ENCODE measurements around the gene AP3D1. TPM values are rescaled to one million over a fixed set of nuclear protein-coding genes. Genes with fewer than 3 reads are reported as not detected.

Gene AP3D1
- total RNA-seq, 2 experiments from 2014 or later = 41.8 to 41.9 TPM

DNA sequence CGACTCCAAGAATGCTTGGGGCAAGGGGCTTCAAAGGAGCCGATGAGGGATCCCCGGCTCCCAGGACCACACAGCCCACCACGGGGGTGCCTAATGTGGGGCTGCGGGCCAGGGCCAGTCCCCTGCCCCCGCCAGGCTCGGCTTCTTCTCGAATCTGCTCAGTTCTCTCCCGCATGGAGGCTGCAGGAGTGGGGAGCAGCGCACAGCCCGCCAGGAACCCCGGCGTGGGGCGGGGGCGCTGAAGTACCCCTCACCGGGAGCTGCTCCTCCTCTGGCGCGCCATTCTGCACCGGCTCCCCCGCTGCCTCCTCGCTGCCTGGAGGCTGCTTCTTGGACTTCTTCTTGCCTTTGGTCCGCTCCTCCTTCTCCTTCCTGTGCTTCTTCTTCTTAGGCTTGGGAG, 39.9 kb downstream of the AP3D1 start:
- Mint-ChIP-seq H3K9me3 (no peaks in the 10 kb centered on the region), H3K27me3 (no peaks in the 10 kb centered on the region), H3K36me3 (ENCODE audit: low read depth) (peaks cover 67% of the 10 kb centered on the region), H3K4me3 (no peak overlapping the region), H3K27ac (no peak overlapping the region), H3K4me1 (ENCODE audit: low read depth) (no peaks in the 10 kb centered on the region)
- H3K4me3 ChIP-seq (ENCODE audit: low read length) = no peak overlapping the region
- H3K27ac ChIP-seq (ENCODE audit: low read depth in 1 of 2, low read length in 2 of 2) = no peak overlapping the region
- DNase-seq (no peak), ATAC-seq (ENCODE audit: poor library complexity) (no peak)
- no peak for TF ChIP-seq CTCF (IDR thresholded peaks at IDR 0.05)
- POLR2A ChIA-PET = no interaction called here
- H3K27me3 ChIP-seq (ENCODE audit: control insufficient read depth in 1 of 2, insufficient read depth in 2 of 2, low read length in 2 of 2) = no peaks in the 10 kb centered on the region
- H3K4me1 ChIP-seq (ENCODE audit: insufficient read depth, low read length) = peaks cover 11% of the 10 kb centered on the region
- intact Hi-C loops (cut with DNase I, micrococcal nuclease) = no loop called here
- CTCF ChIA-PET = no interaction called here
- peaks cover 92% of the 10 kb centered on the region for H3K36me3 ChIP-seq (ENCODE audit: insufficient read depth, low read length)
- no peaks in the 10 kb centered on the region for H3K9me3 ChIP-seq (ENCODE audit: control insufficient read depth in 1 of 2, insufficient read depth in 1 of 2, low read length in 2 of 2)

- CTCF ChIA-PET = no interaction called here
- H3K36me3 Mint-ChIP-seq (ENCODE audit: low read depth) = peaks cover 68% of the 10 kb centered on the region
Measured at GRCh38 chr19:2110822-2111221, 40.5 kb downstream of the AP3D1 start.

DNA sequence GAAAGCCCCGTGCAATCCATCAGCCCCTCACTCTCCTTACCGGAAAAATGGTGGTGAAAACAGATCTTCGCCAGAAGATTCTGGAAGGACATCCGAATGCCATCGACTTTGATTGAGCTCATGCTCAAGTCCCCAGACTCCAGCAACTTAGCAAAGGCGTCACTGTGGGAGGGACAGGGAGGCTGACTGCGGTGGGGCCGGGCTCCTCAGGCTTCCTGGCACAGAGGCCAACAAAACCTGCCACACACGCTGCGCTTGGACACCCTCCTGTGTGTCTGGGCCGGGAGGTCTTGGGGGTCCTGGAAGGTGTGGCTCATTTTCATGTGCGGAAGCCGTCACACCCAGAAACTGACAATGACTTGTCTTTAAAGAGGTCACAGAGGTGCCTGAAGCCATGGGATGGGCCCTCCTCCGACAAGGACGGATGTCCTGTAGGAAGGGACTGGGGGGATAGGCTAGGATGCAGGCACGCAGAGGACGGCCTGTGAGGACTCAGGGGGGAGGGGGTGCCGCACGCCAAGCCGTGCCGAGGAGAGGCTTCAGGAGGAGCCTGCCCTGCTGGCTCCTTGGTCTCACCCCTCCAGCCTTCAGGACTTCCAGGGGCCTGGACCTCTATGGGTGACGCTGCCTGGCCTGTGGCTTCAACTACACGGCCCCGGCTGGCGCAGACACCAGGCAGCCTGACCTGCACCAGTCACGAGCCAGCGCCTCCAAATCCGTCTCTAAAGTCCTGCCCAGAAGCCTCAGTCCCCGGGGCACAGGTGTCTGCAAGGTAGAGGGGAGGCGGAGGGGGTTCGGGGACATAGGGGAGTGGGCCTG, 42.1 kb downstream of the AP3D1 start:
- H3K36me3 ChIP-seq (ENCODE audit: insufficient read depth, low read length) = peaks cover 91% of the 10 kb centered on the region

More at GRCh38 chr19:2110822-2111221, 40.5 kb downstream of the AP3D1 start:
- ATAC-seq (ENCODE audit: poor library complexity) = no peak
- Mint-ChIP-seq H3K9me3 (no peaks in the 10 kb centered on the region), H3K4me1 (ENCODE audit: low read depth) (no peaks in the 10 kb centered on the region), H3K27me3 (no peaks in the 10 kb centered on the region), H3K27ac (no peak overlapping the region), H3K4me3 (no peak overlapping the region)
- Histone ChIP-seq H3K27ac (ENCODE audit: low read depth in 1 of 2, low read length in 2 of 2) (no peak overlapping the region), H3K27me3 (ENCODE audit: control insufficient read depth in 1 of 2, insufficient read depth in 2 of 2, low read length in 2 of 2) (no peaks in the 10 kb centered on the region), H3K9me3 (ENCODE audit: control insufficient read depth in 1 of 2, insufficient read depth in 1 of 2, low read length in 2 of 2) (peaks cover 0 to 4% of the 10 kb centered on the region in 2 experiments), H3K4me1 (ENCODE audit: insufficient read depth, low read length) (peaks cover 11% of the 10 kb centered on the region), H3K36me3 (ENCODE audit: insufficient read depth, low read length) (peaks cover 92% of the 10 kb centered on the region), H3K4me3 (ENCODE audit: low read length) (no peak overlapping the region)
- peak in 1 of 14 experiments; percentile 22 for DNase-seq
- TF ChIP-seq CTCF (IDR thresholded peaks at IDR 0.05) = no peak
- POLR2A ChIA-PET = no interaction called here
- intact Hi-C loops (cut with DNase I, micrococcal nuclease) = no loop called here

More for the DNA sequence above, 42.1 kb downstream of the AP3D1 start:
- no peaks in the 10 kb centered on the region for H3K27me3 Mint-ChIP-seq
- DNase-seq (no peak), ATAC-seq (ENCODE audit: poor library complexity) (no peak)
- H3K4me3 Mint-ChIP-seq = no peak overlapping the region
- no peak for TF ChIP-seq CTCF (IDR thresholded peaks at IDR 0.05)
- H3K4me1 ChIP-seq (ENCODE audit: insufficient read depth, low read length) = peaks cover 11% of the 10 kb centered on the region
- no peak overlapping the region for H3K27ac ChIP-seq (ENCODE audit: low read depth in 1 of 2, low read length in 2 of 2)
- no peaks in the 10 kb centered on the region for H3K4me1 Mint-ChIP-seq (ENCODE audit: low read depth)
- no peak overlapping the region for H3K4me3 ChIP-seq (ENCODE audit: low read length)
- H3K9me3 ChIP-seq (ENCODE audit: control insufficient read depth in 1 of 2, insufficient read depth in 1 of 2, low read length in 2 of 2) = peaks cover 4 to 18% of the 10 kb centered on the region in 2 experiments
- ChIA-PET POLR2A (no interaction called here), CTCF (no interaction called here)
- no peak overlapping the region for H3K27ac Mint-ChIP-seq
- H3K27me3 ChIP-seq (ENCODE audit: control insufficient read depth in 1 of 2, insufficient read depth in 2 of 2, low read length in 2 of 2) = no peaks in the 10 kb centered on the region
- no peaks in the 10 kb centered on the region for H3K9me3 Mint-ChIP-seq
- intact Hi-C loops (cut with DNase I, micrococcal nuclease) = no loop called here
- H3K36me3 Mint-ChIP-seq (ENCODE audit: low read depth) = peaks cover 68% of the 10 kb centered on the region
